K562 (cell line): ENCODE measurements around the gene SMCO4. TPM values are rescaled to one million over a fixed set of nuclear protein-coding genes. Genes with fewer than 3 reads are reported as not detected.

Experiments used
- CEBPG ChIP-seq, 3 experiments: fragments of 200-800 bp in 1 of 3; sonication (Bioruptor generic) in 1 of 3; sonication (generic) in 1 of 3; formaldehyde crosslinking in 1 of 3; IDR thresholded peaks in 2 of 3; conservative IDR thresholded peaks in 1 of 3; 2 replicates each; pipeline versions ENCODE4 v1.6.1 to v1.8.0; 2016 to 2022; ENCODE audit warnings: missing compliant biosample characterization in 2 of 3, missing genetic modification characterization in 2 of 3, mild to moderate bottlenecking in 1 of 3, missing genetic modification reagents in 1 of 3
- HBP1 ChIP-seq: fragments of 450-650 bp; formaldehyde crosslinking; IDR thresholded peaks from 2 replicates; pipeline ENCODE4 v1.4.0; 2022; ENCODE audit warnings: missing genetic modification characterization
- JUN ChIP-seq, 2 experiments: sonication (generic) in 1 of 2; formaldehyde crosslinking in 1 of 2; IDR thresholded peaks; 2 replicates each; pipeline versions ENCODE4 v1.6.1 to v1.8.0; 2012 to 2022; ENCODE audit warnings: borderline replicate concordance in 2 of 2, mild to moderate bottlenecking in 2 of 2, improper control_type of control experiment in 1 of 2, low read depth in 1 of 2, low read length in 1 of 2, missing genetic modification reagents in 1 of 2
- MNT ChIP-seq, 2 experiments: fragments of 450-650 bp; conservative IDR thresholded peaks; 2 replicates each; pipeline ENCODE4 v1.6.1; 2017; ENCODE audit warnings: mild to moderate bottlenecking in 2 of 2, moderate library complexity in 2 of 2
- PPARD ChIP-seq: fragments of 250-450 bp; sonication (Bioruptor Pico); IDR thresholded peaks from 2 replicates; pipeline ENCODE4 v1.8.0; 2022; ENCODE audit warnings: inconsistent platforms, mild to moderate bottlenecking, moderate library complexity
- SMARCE1 ChIP-seq: fragments of 450-650 bp; IDR thresholded peaks from 2 replicates; pipeline ENCODE4 v1.7.1; 2016; ENCODE audit warnings: mild to moderate bottlenecking
- TFAM ChIP-seq: fragments of 250-450 bp; sonication (Bioruptor Pico); conservative IDR thresholded peaks from 2 replicates; pipeline ENCODE4 v1.5.0; 2021; ENCODE audit warnings: mild to moderate bottlenecking, moderate library complexity
- ZNF589 ChIP-seq: fragments of 200-800 bp; sonication (Bioruptor generic); IDR thresholded peaks from 2 replicates; pipeline ENCODE4 v1.6.1; 2016; ENCODE audit warnings: low read depth, missing genetic modification characterization, missing compliant biosample characterization
- polyA plus RNA-seq, 8 experiments: library from polyadenylated mRNA; depleted of rRNA in 4 of 8; stranded (reverse) in 5 of 8; unstranded in 3 of 8; fragments of >200 nt; fragmentation: Nextera tagmentation in 2 of 8; fragmentation: Illumina TruSeq in 1 of 8; extraction: Ambion mirVana in 2 of 8; extraction: Trizol in 1 of 8; gene quantifications; 2 replicates each; pipeline versions ENCODE4 v1.2.1 to v1.2.3, GENCODE V29; 2011 to 2014; ENCODE audit warnings: inconsistent platforms in 1 of 8, missing spikeins in 1 of 8
- total RNA-seq, 7 experiments: library from RNA; depleted of rRNA in 6 of 7; stranded (reverse); fragments of >200 nt in 6 of 7; fragmentation: Illumina TruSeq in 2 of 7; extraction: Trizol in 2 of 7; gene quantifications; 2 replicates each; pipeline versions ENCODE4 v1.2.1 to v1.2.3, GENCODE V29; 2011 to 2021; ENCODE audit warnings: low replicate concordance in 1 of 7
- TF ChIP-seq, protein P1 (sequence below), 2 experiments: fragments of 450-650 bp; formaldehyde crosslinking in 1 of 2; IDR thresholded peaks; 2 replicates each; pipeline versions ENCODE4 v1.4.0 to v1.6.1; 2014 to 2020; ENCODE audit warnings: mild to moderate bottlenecking in 2 of 2, borderline replicate concordance in 1 of 2, low read depth in 1 of 2
- TF ChIP-seq, protein P2 (sequence below): sonication (generic); formaldehyde crosslinking; IDR thresholded peaks from 2 replicates; pipeline ENCODE4 v1.8.1; 2023; ENCODE audit warnings: mild to moderate bottlenecking, missing genetic modification reagents

SMCO4 gene
- total and polyA plus RNA-seq, 9 of the 15 experiments (the other 6 are each of a cell fraction or from before 2014, with no cell fraction given) = 1.8 to 27.8 (median 15.3) TPM

- TF ChIP-seq HBP1 = no peak
- peak; percentile 89; the same call in 1 of the 2 replicates for TF ChIP-seq JUN (IDR thresholded peaks at IDR 0.05; ENCODE audit: borderline replicate concordance, low read depth, low read length)
- TF ChIP-seq JUN (CRISPR knock-in tag; IDR thresholded peaks at IDR 0.05; ENCODE audit: borderline replicate concordance) = no peak
- no peak for TF ChIP-seq TFAM (CRISPR knock-in tag)
- no peak for TF ChIP-seq MNT (conservative IDR thresholded peaks at IDR 0.05)
- TF ChIP-seq, protein P1, sequence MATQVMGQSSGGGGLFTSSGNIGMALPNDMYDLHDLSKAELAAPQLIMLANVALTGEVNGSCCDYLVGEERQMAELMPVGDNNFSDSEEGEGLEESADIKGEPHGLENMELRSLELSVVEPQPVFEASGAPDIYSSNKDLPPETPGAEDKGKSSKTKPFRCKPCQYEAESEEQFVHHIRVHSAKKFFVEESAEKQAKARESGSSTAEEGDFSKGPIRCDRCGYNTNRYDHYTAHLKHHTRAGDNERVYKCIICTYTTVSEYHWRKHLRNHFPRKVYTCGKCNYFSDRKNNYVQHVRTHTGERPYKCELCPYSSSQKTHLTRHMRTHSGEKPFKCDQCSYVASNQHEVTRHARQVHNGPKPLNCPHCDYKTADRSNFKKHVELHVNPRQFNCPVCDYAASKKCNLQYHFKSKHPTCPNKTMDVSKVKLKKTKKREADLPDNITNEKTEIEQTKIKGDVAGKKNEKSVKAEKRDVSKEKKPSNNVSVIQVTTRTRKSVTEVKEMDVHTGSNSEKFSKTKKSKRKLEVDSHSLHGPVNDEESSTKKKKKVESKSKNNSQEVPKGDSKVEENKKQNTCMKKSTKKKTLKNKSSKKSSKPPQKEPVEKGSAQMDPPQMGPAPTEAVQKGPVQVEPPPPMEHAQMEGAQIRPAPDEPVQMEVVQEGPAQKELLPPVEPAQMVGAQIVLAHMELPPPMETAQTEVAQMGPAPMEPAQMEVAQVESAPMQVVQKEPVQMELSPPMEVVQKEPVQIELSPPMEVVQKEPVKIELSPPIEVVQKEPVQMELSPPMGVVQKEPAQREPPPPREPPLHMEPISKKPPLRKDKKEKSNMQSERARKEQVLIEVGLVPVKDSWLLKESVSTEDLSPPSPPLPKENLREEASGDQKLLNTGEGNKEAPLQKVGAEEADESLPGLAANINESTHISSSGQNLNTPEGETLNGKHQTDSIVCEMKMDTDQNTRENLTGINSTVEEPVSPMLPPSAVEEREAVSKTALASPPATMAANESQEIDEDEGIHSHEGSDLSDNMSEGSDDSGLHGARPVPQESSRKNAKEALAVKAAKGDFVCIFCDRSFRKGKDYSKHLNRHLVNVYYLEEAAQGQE (IDR thresholded peaks at IDR 0.05; ENCODE audit: borderline replicate concordance) = peak; percentile 20; the same call in 1 of the 2 replicates
- TF ChIP-seq, protein P1 (CRISPR knock-in tag; IDR thresholded peaks at IDR 0.05; ENCODE audit: low read depth) = no peak
- no peak for TF ChIP-seq PPARD (CRISPR knock-in tag)
- peak; percentile 70; the same call in 1 of the 2 replicates for TF ChIP-seq SMARCE1
- TF ChIP-seq, protein P2, sequence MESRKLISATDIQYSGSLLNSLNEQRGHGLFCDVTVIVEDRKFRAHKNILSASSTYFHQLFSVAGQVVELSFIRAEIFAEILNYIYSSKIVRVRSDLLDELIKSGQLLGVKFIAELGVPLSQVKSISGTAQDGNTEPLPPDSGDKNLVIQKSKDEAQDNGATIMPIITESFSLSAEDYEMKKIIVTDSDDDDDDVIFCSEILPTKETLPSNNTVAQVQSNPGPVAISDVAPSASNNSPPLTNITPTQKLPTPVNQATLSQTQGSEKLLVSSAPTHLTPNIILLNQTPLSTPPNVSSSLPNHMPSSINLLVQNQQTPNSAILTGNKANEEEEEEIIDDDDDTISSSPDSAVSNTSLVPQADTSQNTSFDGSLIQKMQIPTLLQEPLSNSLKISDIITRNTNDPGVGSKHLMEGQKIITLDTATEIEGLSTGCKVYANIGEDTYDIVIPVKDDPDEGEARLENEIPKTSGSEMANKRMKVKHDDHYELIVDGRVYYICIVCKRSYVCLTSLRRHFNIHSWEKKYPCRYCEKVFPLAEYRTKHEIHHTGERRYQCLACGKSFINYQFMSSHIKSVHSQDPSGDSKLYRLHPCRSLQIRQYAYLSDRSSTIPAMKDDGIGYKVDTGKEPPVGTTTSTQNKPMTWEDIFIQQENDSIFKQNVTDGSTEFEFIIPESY = 0 out of 2 replicates have a peak, but pooled peaks have one; percentile 13
- TF ChIP-seq CEBPG (CRISPR knock-in tag; IDR thresholded peaks at IDR 0.05) = no peak
- TF ChIP-seq CEBPG (tag; conservative IDR thresholded peaks at IDR 0.05 in 1 of 2, IDR thresholded peaks at IDR 0.05 in 1 of 2) = no peak
- no peak for TF ChIP-seq ZNF589 (CRISPR knock-in tag)
Measured at GRCh38 chr11:93541884-93542810, 1.0 kb downstream of the SMCO4 start (continued).
